ENCODE measurements around the gene TP63. TPM values are rescaled to one million over a fixed set of nuclear protein-coding genes. Genes with fewer than 3 reads are reported as not detected.

Gene TP63
- total RNA-seq, 1 experiment from 2014 or later, result not detected

DNA sequence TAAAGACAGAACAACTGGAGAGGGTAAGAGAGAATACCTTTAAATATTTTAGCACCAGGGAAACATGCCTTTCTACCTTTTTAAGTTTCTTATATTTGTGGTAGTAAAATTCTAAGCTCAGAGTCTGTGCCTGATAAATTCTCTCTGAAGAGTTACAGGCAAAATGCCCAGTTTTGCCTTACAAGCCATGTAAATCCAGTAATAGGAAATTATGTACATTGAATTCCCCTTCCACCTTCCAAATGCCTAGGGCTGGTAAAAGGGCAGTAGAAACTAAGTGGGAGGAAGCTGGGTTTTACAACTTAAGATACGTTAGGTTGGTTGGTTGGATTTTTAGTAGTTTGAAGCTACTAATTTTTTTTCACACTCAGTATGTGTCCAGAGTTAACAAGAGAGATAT, 43.1 kb upstream of the TP63 start:
- Histone ChIP-seq H3K79me2 (ENCODE audit: insufficient read depth, low read length) (no peaks in the 10 kb centered on the region), H3K4me2 (ENCODE audit: insufficient read depth, insufficient read length, low read length) (no peak overlapping the region), H2BK20ac (ENCODE audit: low read depth, low read length, poor library complexity, severe bottlenecking) (no peak overlapping the region), H3K18ac (ENCODE audit: insufficient read length, low read depth, low read length) (no peak overlapping the region), H4K20me1 (ENCODE audit: control insufficient read depth, insufficient read depth, insufficient read length) (no peaks in the 10 kb centered on the region), H2BK120ac (ENCODE audit: low read depth, low read length, poor library complexity, severe bottlenecking) (no peak overlapping the region), H3K27me3 (ENCODE audit: insufficient read depth, low read length) (no peaks in the 10 kb centered on the region), H4K8ac (replicated peaks; ENCODE audit: insufficient read length, low read depth, low read length) (no peak overlapping the region), H4K5ac (ENCODE audit: insufficient read length, low read depth, low read length) (no peak overlapping the region), H2BK5ac (ENCODE audit: insufficient read length, low read length) (no peak overlapping the region), H2BK15ac (ENCODE audit: low read depth, low read length) (no peak overlapping the region), H2BK12ac (ENCODE audit: insufficient read length, low read depth, low read length) (no peak overlapping the region), H3K56ac (ENCODE audit: insufficient read length, low read depth, low read length) (no peak overlapping the region), H3K14ac (ENCODE audit: insufficient read depth, low read length) (no peak overlapping the region), H3K4ac (ENCODE audit: low read depth, low read length) (no peak overlapping the region), H4K91ac (ENCODE audit: insufficient read length, low read depth, low read length) (no peak overlapping the region), H3K23me2 (ENCODE audit: insufficient read length, low read depth, low read length, poor library complexity, severe bottlenecking) (no peaks in the 10 kb centered on the region), H3K9ac (ENCODE audit: extremely low read depth, insufficient read length, low read length) (no peak overlapping the region), H3T11ph (ENCODE audit: low read length) (no peak overlapping the region), H3K79me1 (ENCODE audit: insufficient read depth, low read depth, low read length, poor library complexity, severe bottlenecking) (no peaks in the 10 kb centered on the region), H3K23ac (ENCODE audit: insufficient read length, low read depth, low read length) (no peak overlapping the region), H3K4me1 (ENCODE audit: insufficient read depth, low read length) (no peaks in the 10 kb centered on the region), H3K27ac (ENCODE audit: insufficient read length, low read depth, low read length) (no peak overlapping the region), H3K9me3 (ENCODE audit: control insufficient read depth, low read depth, low read length) (no peaks in the 10 kb centered on the region), H2AFZ (ENCODE audit: low read length) (no peak overlapping the region), H2AK5ac (ENCODE audit: insufficient read length, low read length) (no peak overlapping the region)
- Mint-ChIP-seq H3K27me3 (ENCODE audit: low read depth) (no peaks in the 10 kb centered on the region), H3K4me1 (peaks cover 0 to 2% of the 10 kb centered on the region in 2 experiments; a peak in 1 of 4 replicates), H3K4me3 (no peak overlapping the region), H3K36me3 (ENCODE audit: insufficient read depth in 1 of 3, low read depth in 3 of 3) (no peaks in the 10 kb centered on the region), H3K9me3 (no peaks in the 10 kb centered on the region), H3K27ac (no peak overlapping the region)
- no CpG with 5 or more reads among the region's 1 CpG for WGBS (ENCODE audit: extremely low coverage, insufficient read length, low lambda C conversion rate)
- DNase-seq, result no peak
- TF ChIP-seq, protein P1, sequence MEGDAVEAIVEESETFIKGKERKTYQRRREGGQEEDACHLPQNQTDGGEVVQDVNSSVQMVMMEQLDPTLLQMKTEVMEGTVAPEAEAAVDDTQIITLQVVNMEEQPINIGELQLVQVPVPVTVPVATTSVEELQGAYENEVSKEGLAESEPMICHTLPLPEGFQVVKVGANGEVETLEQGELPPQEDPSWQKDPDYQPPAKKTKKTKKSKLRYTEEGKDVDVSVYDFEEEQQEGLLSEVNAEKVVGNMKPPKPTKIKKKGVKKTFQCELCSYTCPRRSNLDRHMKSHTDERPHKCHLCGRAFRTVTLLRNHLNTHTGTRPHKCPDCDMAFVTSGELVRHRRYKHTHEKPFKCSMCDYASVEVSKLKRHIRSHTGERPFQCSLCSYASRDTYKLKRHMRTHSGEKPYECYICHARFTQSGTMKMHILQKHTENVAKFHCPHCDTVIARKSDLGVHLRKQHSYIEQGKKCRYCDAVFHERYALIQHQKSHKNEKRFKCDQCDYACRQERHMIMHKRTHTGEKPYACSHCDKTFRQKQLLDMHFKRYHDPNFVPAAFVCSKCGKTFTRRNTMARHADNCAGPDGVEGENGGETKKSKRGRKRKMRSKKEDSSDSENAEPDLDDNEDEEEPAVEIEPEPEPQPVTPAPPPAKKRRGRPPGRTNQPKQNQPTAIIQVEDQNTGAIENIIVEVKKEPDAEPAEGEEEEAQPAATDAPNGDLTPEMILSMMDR (conservative IDR thresholded peaks at IDR 0.05), result no peak

All from H9 (cell line).